ENCODE data around the gene FUCA1.

DNA sequence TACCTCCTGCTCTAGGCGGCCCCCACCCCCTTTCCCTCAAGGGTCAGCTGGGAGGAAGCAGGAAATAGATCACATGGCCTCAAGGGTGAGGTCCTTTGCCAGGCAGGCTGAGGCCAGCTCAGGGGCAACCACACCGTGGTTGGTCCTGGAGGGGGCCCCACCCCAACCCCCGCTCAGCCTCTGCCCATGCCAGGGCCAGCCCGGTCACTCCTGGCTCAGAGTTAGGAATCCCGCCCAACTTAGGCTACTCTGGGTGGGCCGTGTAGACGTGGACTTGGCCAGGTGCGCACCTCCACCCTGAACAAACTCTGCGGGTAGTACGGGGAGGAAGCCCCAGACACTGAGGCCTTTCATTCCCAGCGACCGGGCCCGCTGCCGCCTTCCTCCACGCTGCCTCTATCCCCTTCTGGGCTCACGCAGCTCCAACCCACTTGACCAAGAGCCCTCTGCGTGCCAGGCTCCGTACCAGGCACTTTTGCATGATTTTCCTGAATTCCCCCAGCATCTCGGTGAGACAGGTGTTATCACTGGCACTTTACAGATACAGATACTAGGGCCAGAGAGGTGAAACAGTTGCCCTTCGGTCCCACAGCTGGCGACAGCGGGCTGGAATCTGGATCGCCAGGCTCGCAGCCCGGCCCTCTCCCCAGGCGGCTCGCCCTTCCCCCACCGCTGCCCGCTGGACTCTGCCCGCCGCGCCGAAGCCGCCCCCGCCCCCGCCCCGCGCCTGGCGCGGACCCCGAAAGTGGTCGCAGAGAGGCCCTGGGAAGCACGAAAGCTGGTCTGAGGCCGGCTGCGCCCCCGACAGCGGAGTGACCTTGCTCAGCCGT is 68.3 kb downstream of the FUCA1 start:
- TF ChIP-seq, protein P1, sequence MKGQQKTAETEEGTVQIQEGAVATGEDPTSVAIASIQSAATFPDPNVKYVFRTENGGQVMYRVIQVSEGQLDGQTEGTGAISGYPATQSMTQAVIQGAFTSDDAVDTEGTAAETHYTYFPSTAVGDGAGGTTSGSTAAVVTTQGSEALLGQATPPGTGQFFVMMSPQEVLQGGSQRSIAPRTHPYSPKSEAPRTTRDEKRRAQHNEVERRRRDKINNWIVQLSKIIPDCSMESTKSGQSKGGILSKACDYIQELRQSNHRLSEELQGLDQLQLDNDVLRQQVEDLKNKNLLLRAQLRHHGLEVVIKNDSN (IDR thresholded peaks at IDR 0.05), result peak; percentile 73
- TF ChIP-seq CEBPB (IDR thresholded peaks at IDR 0.05), result no peak
